ENCODE data around the gene GRIFIN.
A peak's percentile ranks its signal among the peaks of the same experiment; 100 is the strongest.

The GRIFIN gene

DNA sequence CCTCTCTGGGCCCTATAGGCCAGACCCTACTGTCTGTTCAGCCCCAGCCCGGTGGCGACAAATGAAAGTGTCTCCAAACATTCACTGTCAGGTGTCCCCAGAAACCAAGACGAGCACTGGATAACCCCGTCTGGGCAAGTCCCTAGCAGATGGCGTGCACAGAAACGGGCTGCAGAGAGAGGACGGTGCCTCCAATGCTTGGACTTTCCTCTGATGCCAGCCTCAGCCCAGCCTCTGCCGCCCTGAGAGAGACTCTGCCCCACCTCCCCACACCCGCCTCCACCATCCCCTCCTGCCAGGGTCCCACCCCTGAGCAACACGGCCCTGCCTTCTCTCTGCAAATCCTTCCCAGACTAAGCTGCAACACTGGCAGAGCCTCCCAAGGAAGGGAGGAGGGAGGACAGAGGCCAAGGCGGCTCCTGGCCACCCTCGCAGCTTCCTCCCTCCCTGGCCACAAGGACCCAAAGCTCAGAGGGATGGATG, 36.0 kb upstream of the GRIFIN start:
- peak in 1 of 2 donors; percentile 48 for DNase-seq

DNA sequence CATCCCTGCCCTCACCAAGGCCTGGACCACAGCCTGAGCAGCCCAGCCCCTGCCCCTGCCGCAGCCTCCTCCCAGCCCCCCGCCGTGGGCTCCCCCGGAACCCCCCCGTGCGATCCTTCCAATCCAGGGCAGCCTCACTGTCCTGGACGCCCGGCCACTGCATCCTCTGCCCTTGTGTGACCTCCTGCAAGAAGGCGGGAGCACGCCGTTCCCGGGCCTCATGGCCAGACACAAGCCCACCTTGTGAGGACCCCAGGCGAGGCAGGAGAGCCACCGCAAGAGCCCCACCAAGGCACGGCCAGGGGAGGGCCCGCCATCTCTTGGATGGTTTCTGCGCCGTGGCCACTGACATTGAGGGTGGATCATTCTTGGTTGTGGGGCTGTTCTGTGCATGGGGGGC, 35.6 kb upstream of the GRIFIN start:
- DNase-seq = no peak

DNA sequence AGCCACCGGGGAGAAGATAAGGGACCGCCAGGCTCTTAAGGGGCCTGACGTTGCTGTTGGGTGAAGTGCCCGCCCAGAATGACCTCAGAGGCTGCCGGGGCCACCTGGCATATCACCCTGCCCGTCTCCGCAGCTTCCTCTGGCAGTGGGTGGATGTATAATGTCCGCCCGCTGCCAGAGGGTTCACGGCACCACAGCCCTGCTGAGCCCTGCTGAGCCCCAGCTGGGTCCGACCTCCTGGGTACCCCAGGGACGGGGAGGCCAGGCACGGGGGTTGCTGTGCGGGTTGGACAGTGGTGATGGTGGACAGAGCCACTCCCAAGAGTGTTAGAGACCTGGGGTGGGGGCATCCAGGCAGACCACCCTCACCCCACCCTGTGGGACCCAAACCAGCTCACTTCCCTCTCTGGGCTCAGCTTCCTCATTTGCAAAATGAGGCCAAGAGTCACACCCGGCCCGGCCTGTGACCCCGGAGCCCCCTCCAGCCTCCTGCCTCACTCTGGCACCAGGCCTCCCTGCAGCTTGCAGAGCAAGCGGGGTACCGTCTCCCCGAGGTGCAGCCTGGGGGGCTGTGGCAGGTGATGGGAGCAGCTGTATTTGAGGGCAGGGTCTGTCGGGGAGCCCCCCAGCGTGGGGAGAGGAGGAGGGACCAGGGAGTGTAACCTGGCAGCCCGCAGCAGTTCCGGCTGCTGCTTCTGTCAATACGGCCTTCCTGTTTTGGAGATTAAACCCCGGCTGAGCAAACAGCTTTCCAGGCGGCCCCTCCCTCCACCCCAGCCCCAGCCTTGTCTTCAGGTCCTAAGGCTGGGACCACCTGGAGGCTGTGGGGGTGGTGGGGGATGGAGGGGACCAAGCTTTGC, 34.9 kb upstream of the GRIFIN start:
- DNase-seq = peak in 1 of 2 donors; percentile 57

DNA sequence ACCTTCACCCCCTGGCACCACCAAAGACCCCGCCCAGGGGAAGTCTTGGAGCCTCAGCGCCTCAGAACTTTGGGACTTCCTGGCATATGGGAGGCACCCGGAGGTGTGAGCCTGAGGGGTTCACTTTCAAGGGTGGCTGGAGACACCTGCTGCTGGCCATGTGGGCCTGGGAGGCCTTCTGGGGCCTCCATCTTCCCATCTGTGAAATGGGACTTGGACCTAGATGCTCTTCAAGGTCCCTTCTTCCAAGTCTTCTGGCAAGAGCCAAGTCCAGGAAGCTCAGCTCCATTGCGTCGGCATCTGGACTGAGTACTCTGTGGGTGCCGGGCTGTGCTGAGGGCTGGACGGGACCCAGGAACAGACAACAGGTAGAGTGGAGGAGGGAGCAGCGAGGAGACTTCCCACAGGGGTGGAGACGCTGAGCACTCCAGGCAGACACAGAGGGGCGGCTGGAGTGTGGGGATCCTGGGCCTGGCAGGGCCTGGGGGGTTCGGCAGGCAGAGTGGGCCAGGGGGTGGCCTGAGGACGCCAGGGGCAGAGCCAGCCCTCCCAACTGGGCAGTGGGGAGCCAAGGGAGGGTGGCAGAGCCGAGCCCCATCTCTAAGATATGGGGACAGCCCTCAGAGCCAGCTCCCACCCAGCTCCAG, 34.1 kb upstream of the GRIFIN start:
- DNase-seq = no peak

DNA sequence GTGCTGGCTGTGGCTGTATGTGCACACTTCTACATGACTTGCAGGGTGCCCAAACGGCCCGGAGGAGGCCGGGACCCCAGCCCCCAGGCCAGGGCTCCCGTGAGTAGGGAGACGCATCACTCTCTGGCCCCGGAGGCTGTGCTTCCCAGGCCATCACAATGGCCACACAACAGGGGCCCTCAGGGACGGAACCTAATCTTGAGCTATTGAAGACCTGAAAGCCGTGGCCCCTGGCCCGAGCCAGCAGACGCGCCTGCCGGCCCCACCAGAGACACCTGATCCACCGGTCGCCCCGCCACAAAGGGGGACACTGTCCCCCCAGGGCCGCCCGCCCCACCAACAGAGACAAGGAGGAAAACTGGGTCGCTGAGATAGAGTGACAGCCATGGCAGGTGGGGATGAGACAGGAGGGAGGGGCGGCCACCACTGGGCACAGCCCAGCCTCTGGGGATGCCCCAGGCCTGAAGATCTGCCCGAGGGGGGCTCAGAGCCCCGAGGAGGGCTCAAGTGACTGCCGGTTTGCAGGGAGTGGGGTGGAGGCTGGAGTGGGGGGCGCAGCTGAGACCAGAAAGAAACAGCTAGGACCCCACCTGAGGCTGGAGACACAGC, 33.2 kb upstream of the GRIFIN start:
- DNase-seq = no peak

DNA sequence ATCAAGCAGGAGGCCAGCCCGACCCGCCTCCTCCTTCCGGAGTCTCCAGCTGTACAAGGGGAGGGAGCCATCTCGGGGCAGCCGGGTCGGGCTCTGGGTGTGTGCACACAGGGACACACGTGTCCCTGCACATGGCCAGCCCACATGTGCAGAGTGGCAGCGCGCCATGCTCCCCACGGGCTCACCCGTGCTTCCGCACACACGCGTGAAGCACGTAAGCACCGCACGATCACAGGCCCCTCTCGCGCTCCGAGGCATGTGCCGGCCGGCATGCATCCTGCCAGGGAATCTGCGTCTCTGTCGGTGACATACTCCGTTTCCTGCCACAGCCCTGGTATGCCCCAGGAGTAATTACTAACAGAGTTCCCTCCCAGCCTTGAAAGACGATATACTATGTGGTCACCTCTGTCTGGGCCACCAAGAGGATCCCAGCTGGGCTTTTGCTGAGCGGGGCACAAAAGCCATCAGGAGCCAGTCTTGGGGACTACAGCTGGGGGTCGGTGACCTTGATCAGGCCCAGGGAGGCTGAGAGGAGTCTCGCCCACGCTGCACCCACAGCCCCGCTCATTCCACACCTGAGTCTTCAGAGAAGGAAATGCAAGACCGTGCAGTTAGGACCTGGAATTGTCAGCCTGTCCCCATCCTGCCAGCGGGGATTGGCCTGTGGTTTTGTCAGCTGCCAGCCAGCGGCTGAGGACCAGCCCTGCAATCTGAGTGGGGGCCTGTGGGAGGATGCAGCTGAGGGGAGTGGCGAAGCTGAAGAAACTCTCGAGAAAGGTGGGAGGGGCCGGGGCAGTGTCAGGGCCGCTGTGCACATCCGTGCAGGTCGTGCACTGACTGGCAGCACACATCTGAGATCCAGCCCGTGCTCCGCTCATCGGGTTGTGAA, 32.4 kb upstream of the GRIFIN start:
- DNase-seq = peak in 1 of 2 donors; percentile 62

DNA sequence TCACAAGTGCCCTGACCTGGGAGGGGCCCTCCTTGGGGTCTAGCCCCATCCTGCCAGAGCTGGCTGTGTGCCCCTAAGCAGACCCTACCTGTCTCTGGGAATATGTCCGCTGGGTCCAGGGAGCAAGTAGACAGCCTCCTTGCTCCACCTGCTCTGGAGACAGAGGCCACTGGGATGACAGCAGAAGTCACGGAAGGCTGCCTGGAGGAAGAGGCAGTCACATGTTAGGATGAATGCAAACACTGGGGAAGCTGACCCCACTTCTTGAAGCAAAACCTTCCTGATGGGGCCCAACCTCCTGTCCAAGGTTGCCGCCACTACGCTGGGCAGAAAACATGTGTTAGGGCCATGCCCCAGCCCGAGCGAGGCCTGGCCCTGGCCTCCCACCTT, 31.7 kb upstream of the GRIFIN start:
- DNase-seq = no peak

DNA sequence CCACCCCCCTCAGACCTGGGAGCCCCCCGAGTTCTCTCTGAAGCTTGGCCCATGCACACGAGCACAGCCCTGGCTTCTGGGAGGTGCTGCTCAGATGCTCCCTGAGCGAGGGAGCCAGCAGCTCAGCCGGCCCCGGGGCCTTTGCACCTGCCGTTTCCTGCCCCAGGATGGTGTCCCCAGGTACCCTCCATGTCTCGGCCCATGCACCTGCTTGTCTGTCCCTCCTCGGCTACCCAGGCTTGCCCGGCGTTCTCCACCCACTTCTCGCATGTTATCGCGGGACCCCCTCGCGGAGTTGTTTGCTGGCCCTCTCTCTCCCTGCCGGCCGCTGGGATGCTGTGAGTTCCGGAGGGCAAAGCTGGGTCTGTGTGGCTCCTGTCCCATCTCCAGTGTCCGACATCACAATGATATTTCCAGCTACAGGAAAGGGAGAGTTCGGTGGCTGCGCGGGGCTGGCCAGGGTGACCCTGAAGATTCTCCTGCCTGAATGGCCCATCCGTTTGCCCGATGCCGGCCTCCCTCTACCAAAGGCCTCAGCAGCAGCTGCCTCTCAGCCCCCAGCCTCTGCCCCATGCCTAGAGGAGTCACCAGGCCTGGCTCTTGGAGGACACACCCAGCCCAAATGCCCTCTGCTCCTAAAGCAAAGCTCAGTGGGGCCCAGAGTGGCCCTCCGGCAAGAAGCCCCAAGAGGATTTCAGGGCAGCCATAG, 31.2 kb upstream of the GRIFIN start:
- DNase-seq = no peak

DNA sequence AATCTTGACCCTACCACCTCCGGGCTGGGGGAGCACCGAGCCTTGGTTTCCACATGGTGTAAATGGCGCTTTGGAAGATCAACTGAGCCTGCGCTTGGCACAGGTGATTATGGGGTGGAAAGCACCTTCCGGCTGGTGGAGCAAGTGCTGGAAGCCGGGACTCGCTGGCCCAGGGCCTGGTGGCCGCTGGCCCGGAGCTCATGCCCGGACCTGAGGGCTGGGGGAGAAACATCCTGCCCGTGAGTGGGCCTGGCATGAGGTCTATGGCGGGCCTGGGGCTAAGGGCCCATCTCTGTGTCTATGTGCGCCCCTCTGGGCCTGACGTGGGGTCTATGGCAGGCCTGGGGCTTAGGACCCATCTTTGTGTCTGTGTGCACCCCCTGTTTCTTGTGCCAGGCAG, 29.2 kb upstream of the GRIFIN start:
- no peak for DNase-seq

DNA sequence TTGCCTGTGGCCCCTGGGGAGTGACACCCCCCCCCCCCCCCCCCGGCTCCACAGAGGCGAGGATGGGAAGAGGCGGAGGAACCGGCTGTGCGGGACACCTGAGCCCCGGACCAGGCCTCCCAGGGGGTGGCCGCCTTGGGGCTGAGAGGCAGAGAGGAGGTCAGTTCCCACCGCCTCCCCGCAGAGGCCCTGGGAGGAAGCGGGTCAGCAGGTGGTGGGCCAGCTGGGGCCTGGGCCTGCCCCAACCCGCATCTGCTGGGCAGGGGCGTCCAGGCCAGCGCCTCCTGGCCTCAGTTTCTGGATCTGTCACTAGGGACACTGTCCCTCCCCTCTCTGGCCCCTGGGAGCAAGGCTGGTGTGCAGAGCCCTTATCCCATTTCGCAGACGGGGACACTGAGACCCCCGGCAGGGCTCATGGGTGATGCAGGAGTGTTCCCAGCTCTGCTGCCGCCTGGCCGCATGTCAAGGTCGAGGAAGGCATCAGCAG, 28.7 kb upstream of the GRIFIN start:
- no peak for DNase-seq

DNA sequence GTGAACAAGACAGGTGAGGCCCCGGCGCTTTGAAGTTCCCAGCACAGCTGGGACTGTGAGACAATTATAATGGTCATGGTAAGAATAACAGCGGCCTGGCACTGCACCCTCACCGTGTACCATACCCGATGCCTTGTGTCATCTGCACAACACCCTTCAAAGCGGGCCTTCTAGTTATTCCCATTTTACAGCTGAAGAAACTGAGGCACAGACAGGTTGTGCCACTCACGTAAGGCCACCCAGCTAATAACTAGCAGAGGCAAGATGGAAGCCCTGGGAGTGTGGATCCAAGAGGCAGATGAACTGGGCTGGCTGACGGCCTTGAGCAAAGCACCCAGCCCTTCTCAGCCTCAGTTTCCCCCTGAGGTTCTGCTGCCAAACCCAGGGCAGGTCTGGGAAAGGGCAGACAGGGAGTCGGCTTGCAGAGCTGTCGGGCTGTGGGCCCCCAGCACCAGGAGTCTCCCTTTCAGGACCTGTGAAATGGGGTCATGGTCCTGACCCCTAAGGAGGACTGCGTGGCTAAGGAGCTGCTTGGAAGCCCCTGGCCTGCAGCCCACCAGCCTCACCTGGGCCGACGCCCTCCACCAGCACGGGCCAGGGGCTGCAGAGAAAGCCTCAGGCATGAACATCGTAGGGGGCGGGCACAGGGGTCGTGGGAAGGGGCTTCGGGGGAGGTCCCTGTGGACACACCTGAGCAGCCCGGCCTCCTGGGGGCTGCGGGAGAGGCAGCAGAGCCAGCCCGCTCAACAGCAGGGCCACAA, 28.1 kb upstream of the GRIFIN start:
- no peak for DNase-seq

DNA sequence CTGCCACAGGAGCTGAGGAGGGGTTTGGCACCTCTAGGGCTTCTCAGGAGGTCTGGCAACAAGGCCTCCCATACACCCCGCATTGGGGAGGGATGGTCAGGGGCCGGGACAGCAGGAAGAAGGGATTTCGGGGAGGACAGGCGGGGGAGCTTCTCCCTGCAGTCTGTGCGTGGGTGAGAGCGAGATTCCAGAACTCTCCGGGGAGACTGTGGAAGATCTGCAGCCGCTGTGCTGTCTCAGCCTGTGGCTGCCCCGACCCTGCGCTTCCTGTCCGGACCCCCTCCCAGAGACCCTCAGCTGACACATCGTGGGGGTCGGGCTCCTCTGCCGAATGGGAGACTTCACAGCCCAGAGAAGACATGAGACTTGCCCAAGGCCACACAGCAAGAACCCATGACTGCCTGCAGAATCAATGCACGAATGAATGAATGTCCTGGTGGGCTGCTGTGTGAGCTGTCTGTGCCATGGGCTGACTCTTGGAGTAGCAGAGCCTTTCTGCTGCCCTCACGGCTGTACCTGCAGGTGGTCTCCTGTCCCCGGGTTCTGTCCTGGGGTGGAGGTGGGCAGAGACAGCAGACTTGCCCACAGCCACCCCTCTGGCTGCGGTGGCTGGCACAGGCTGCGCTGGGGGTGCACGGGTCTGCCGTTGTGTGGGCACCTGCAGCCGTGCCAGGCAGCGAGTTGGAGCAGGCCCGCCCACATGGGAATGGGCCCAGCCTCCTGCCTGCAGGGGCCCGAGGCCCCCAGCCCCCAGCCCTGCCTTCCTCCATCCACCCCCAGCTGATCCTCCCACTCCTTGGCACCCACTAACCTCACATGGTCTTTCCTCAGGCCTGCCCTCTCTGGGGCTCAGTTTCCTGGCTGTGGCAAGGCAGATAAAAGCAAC, 27.1 kb upstream of the GRIFIN start:
- no peak for DNase-seq

DNA sequence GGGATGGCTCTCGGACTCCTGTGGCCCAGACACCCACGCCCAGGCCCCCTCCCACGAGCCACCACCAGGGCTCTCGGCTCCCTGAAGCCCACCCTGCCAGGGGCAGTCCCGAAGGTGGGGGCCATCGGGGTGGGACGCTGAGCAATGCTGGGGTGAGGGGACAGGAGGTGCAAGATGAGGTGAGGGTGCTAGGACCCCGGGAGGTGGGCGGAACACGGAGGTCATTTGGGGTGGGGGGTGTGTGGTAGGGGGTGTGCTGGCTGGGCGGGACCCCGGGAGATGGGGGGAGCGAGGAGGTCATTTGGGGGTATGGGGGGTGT, 26.4 kb upstream of the GRIFIN start:
- DNase-seq = no peak

DNA sequence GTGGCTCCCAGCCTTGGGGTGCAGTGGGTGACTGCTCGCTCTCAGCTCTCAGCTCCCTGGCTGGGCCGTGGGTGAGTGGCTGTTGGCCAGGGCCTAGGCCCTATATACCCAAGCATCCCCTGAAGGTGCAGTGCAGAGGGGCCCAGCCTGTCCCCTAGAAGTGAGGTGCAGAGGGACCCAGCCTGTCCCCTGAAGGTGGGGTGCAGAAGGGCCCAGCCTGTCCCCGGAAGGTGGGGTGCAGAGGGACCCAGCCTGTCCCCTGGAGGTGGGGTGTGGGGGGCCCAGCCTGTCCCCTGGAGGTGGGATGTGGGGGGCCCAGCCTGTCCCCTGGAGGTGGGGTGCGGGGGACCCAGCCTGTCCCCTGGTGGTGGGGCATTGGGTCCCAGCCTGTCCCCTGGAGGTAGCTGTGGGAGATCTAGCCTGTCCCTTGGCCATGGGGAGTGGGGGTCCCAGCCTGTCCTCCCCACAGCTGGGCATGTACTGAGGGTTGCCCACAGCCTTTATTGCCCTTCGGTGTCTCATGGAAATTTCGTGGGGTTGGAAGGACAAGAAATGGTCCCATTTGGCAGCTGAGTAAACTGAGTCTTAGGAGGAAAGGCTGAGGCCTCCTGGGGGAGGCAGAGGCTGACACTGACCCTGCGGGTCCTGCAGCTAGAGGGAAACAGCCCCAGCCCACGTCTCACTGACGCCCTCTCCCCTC, 25.9 kb upstream of the GRIFIN start:
- DNase-seq = no peak

DNA sequence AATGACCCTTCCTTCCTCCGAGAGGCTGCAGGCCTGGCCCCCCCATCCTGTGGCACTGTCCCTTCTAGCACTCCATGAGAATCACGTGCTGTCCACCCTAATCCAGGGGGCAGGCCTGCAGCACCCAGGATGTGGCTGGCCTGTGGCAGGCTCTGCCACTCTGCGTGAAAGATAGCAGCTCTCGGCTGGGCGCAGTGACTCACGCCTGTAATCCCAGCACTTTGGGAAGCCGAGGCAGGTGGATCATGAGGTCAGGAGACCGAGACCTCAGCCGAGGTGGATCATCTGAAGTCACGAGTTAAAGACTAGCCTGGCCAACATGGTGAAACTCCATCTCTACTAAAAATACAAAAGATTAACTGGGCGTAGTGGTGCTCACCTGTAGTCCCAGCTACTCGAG, 24.5 kb upstream of the GRIFIN start:
- no peak for DNase-seq

DNA sequence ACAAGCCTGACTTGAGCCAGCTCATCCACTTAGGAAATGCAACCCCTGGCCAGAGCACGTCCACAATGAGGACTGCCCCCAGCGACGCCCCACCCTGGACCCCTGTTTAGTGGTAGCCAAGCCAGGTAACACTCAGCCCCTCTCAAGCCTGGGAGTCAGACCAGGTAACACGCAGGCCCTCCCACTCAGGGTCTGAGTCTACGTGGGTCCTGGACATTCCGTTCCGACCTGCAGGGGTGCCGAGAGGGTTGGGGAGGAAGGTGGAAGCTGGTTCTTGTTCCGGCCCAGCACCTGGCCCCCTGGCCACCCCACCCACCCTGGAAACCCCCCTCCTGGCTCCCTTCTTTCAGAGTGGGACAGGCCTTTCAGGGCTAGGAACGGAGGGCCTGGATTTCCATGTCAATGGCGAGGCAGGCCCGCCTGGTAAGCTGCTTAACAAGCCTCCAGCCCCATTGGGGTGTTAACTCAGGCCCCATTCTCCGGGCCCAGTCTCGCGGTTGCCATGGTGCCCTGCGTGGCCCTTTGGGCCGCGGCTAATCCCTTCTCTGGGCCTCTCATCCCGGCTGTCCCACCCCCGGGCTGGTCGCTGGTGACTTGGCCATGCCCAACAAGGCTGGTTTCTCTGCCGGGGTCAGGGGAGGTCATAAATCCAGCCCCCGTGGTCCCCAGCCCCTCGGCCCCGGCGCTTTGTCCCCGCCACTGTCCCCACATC, 23.7 kb upstream of the GRIFIN start:
- DNase-seq = no peak

DNA sequence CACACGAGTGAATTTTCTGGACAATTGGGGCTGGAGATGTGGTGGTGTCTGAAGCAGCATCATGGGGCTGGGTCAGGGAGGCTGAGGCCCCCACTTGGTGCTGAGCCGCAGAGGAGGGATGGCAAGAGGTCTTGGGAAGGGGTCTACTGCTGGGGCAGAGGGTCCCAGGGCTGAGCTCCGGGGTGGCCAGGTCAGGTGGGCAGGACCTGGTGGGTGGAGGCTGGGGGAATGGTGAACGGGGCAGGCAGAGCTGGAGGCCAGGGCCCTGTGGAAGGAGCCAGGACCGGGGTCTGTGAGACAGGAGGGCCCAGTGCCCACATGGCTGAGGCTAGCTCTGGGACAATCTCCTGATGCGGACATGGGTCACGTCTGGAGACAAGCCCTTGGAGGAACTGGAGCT, 23.0 kb upstream of the GRIFIN start:
- DNase-seq = no peak

DNA sequence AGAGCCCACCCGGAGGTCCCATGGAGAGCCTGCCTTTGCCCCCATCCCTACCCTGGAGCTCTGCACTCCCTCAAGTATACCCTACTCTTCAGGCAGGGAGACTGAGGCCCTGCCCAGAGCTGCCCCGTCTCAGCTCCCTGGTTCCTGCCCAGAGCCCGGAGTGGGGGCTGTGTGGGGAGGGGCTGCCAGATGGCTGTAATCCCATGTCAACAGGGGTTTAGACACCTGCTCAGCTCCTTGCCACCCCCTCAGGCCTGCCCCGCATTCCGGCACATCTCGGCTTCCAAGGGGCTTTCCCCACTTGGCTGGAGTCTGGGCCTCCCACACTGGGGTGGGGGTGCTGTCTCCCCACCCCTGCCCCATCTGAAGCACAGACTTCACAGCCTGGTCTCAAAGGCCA, 22.5 kb upstream of the GRIFIN start:
- no peak for DNase-seq
